ENCODE data around the gene SLC16A3. TPM values are rescaled to one million over a fixed set of nuclear protein-coding genes. Genes with fewer than 3 reads are reported as not detected.

Gene SLC16A3
- total RNA-seq, 1 donor from 2014 or later: 21.0 TPM

- H2AFZ ChIP-seq (replicated peaks): no peak overlapping the region
These were observed 11.7 kb upstream of the SLC16A3 start for GRCh38 chr17:82217120-82217529.

GRCh38 chr17:82217530-82218204 is 11.2 kb upstream of the SLC16A3 start:
- no peak overlapping the region for H3K9ac ChIP-seq
- no peaks in the 10 kb centered on the region for H4K20me1 ChIP-seq (ENCODE audit: low read depth)
- DNase-seq (ENCODE audit: low spot score): no peak
- H3K4me3 Mint-ChIP-seq: no peak overlapping the region
- no peaks in the 10 kb centered on the region for H3K4me1 ChIP-seq
- H3K4me1 Mint-ChIP-seq: peaks cover 5% of the 10 kb centered on the region
- H3K9me3 Mint-ChIP-seq: peaks cover 1% of the 10 kb centered on the region
- no peaks in the 10 kb centered on the region for H3K36me3 ChIP-seq
- no peak overlapping the region for H2AFZ ChIP-seq (replicated peaks)
- no peak overlapping the region for H3K4me2 ChIP-seq
- peaks cover 4% of the 10 kb centered on the region for H3K27me3 Mint-ChIP-seq (ENCODE audit: insufficient read depth, low read depth)
- H3K79me2 ChIP-seq (ENCODE audit: low read depth): no peaks in the 10 kb centered on the region
- H3K27me3 ChIP-seq: peaks cover 37% of the 10 kb centered on the region
- TF ChIP-seq CTCF (IDR thresholded peaks at IDR 0.05) (no peak), EZH2 (IDR thresholded peaks at IDR 0.05) (no peak), EZH2phosphoT487 (IDR thresholded peaks at IDR 0.05) (no peak)
- no peaks in the 10 kb centered on the region for H3K9me3 ChIP-seq (ENCODE audit: low read depth)
- H3K27ac Mint-ChIP-seq: no peak overlapping the region
- no peak overlapping the region for H3K27ac ChIP-seq
- H3F3A ChIP-seq (ENCODE audit: low read depth): peaks cover 13% of the 10 kb centered on the region
- no peaks in the 10 kb centered on the region for H3K36me3 Mint-ChIP-seq
- no peak overlapping the region for H3K4me3 ChIP-seq

More at GRCh38 chr17:82217120-82217529, 11.7 kb upstream of the SLC16A3 start:
- Histone ChIP-seq H3K4me2 (no peak overlapping the region), H3K9me3 (ENCODE audit: low read depth) (no peaks in the 10 kb centered on the region), H3F3A (ENCODE audit: low read depth) (peaks cover 13% of the 10 kb centered on the region), H3K79me2 (ENCODE audit: low read depth) (peaks cover under 1% of the 10 kb centered on the region), H3K27me3 (peaks cover 32% of the 10 kb centered on the region), H3K27ac (no peak overlapping the region), H3K4me3 (no peak overlapping the region), H3K4me1 (no peaks in the 10 kb centered on the region), H3K9ac (no peak overlapping the region), H3K36me3 (no peaks in the 10 kb centered on the region), H4K20me1 (ENCODE audit: low read depth) (no peaks in the 10 kb centered on the region)
- Mint-ChIP-seq H3K27ac (no peak overlapping the region), H3K4me1 (peaks cover 5% of the 10 kb centered on the region), H3K4me3 (no peak overlapping the region), H3K36me3 (no peaks in the 10 kb centered on the region), H3K9me3 (peaks cover 1% of the 10 kb centered on the region), H3K27me3 (ENCODE audit: insufficient read depth, low read depth) (peaks cover 4% of the 10 kb centered on the region)
- no peak for DNase-seq (ENCODE audit: low spot score)
- TF ChIP-seq EZH2 (IDR thresholded peaks at IDR 0.05): no peak
- TF ChIP-seq EZH2phosphoT487 (IDR thresholded peaks at IDR 0.05): no peak
- no peak for TF ChIP-seq CTCF (IDR thresholded peaks at IDR 0.05)

- no peak overlapping the region for H3K4me3 Mint-ChIP-seq
- H3K9me3 Mint-ChIP-seq: peaks cover 1% of the 10 kb centered on the region
- H3K4me2 ChIP-seq: no peak overlapping the region
These were observed 10.3 kb upstream of the SLC16A3 start for GRCh38 chr17:82218349-82219075.

More at GRCh38 chr17:82218349-82219075, 10.3 kb upstream of the SLC16A3 start:
- H3K9ac ChIP-seq: no peak overlapping the region
- no peak overlapping the region for H3K27ac ChIP-seq
- Mint-ChIP-seq H3K27ac (peak overlapping the region; percentile 72), H3K36me3 (no peaks in the 10 kb centered on the region), H3K27me3 (ENCODE audit: insufficient read depth, low read depth) (peaks cover 4% of the 10 kb centered on the region), H3K4me1 (peaks cover 4% of the 10 kb centered on the region)
- no peaks in the 10 kb centered on the region for H3K79me2 ChIP-seq (ENCODE audit: low read depth)
- H3K4me3 ChIP-seq: no peak overlapping the region
- H3K9me3 ChIP-seq (ENCODE audit: low read depth): no peaks in the 10 kb centered on the region
- H3K36me3 ChIP-seq: no peaks in the 10 kb centered on the region
- peaks cover 6% of the 10 kb centered on the region for H3F3A ChIP-seq (ENCODE audit: low read depth)
- no peak for DNase-seq (ENCODE audit: low spot score)
- no peaks in the 10 kb centered on the region for H4K20me1 ChIP-seq (ENCODE audit: low read depth)
- no peak overlapping the region for H2AFZ ChIP-seq (replicated peaks)
- no peaks in the 10 kb centered on the region for H3K4me1 ChIP-seq
- no peak for TF ChIP-seq EZH2phosphoT487 (IDR thresholded peaks at IDR 0.05)
- TF ChIP-seq CTCF (IDR thresholded peaks at IDR 0.05): no peak
- no peak for TF ChIP-seq EZH2 (IDR thresholded peaks at IDR 0.05)
- peaks cover 38% of the 10 kb centered on the region for H3K27me3 ChIP-seq

All from neural progenitor cell (in vitro differentiated cells).